K562 (cell line): ENCODE data around the gene PCNX3. TPM values are rescaled to one million over a fixed set of nuclear protein-coding genes. Genes with fewer than 3 reads are reported as not detected.

Source experiments
- ESRRA ChIP-seq: fragments of 450-650 bp; IDR thresholded peaks from 2 replicates; pipeline ENCODE4 v1.6.1; 2014; ENCODE audit warnings: low read depth, mild to moderate bottlenecking, moderate library complexity, borderline replicate concordance
- ETV1 ChIP-seq: fragments of 450-650 bp; conservative IDR thresholded peaks from 2 replicates; pipeline ENCODE4 v1.6.1; 2016; ENCODE audit warnings: missing genetic modification characterization, control low read depth, low read depth, missing compliant biosample characterization
- LEF1 ChIP-seq: fragments of 450-650 bp; IDR thresholded peaks from 2 replicates; pipeline ENCODE4 v1.6.1; 2016; ENCODE audit warnings: mild to moderate bottlenecking
- NCOA4 ChIP-seq: fragments of 450-650 bp; IDR thresholded peaks from 2 replicates; pipeline ENCODE4 v1.6.1; 2018; ENCODE audit warnings: mild to moderate bottlenecking; ENCODE audit not compliant: partially characterized antibody
- TEAD4 ChIP-seq, 2 experiments: sonication (generic) in 1 of 2; formaldehyde crosslinking in 1 of 2; IDR thresholded peaks; 2 replicates each; pipeline versions ENCODE4 v1.6.1 to v1.8.0; 2012 to 2022; ENCODE audit warnings: borderline replicate concordance in 1 of 2, inconsistent platforms in 1 of 2, low read length in 1 of 2, mild to moderate bottlenecking in 1 of 2, missing genetic modification reagents in 1 of 2
- TFAM ChIP-seq: fragments of 250-450 bp; sonication (Bioruptor Pico); conservative IDR thresholded peaks from 2 replicates; pipeline ENCODE4 v1.5.0; 2021; ENCODE audit warnings: mild to moderate bottlenecking, moderate library complexity
- TOE1 ChIP-seq, 2 experiments: fragments of 450-650 bp in 1 of 2; sonication (generic) in 1 of 2; formaldehyde crosslinking in 1 of 2; IDR thresholded peaks; 2 replicates each; pipeline versions ENCODE4 v1.7.1 to v1.8.0; 2016 to 2022; ENCODE audit warnings: borderline replicate concordance in 2 of 2, mild to moderate bottlenecking in 2 of 2, antibody characterized with exemption in 1 of 2, inconsistent platforms in 1 of 2, low read depth in 1 of 2, missing genetic modification reagents in 1 of 2, moderate library complexity in 1 of 2
- TRIM25 ChIP-seq: fragments of 450-650 bp; IDR thresholded peaks from 2 replicates; pipeline ENCODE4 v1.7.0; 2016; ENCODE audit warnings: borderline replicate concordance
- XRCC4 ChIP-seq: IDR thresholded peaks from one replicate; pipeline ENCODE4 v1.6.1; 2011; ENCODE audit not compliant: insufficient read depth, insufficient read length; ENCODE audit errors: extremely low read depth
- ZKSCAN1 ChIP-seq: fragments of 150-350 bp; IDR thresholded peaks from 2 replicates; pipeline ENCODE4 v1.6.1; 2016; ENCODE audit warnings: low read depth, low read length
- ZNF121 ChIP-seq: sonication (generic); formaldehyde crosslinking; conservative IDR thresholded peaks from 2 replicates; pipeline ENCODE4 v1.8.0; 2022; ENCODE audit warnings: missing genetic modification reagents
- ZNF184 ChIP-seq: sonication (generic); formaldehyde crosslinking; IDR thresholded peaks from 2 replicates; pipeline ENCODE4 v1.5.0; 2020; ENCODE audit warnings: missing genetic modification reagents
- ZNF23 ChIP-seq: fragments of 250-450 bp; sonication (Bioruptor Pico); IDR thresholded peaks from 2 replicates; pipeline ENCODE4 v1.4.0; 2020; ENCODE audit warnings: mild to moderate bottlenecking
- ZNF253 ChIP-seq: fragments of 250-450 bp; sonication (Bioruptor Pico); conservative IDR thresholded peaks from 2 replicates; pipeline ENCODE4 v1.6.1; 2021; ENCODE audit warnings: mild to moderate bottlenecking
- ZSCAN29 ChIP-seq: fragments of 450-650 bp; IDR thresholded peaks from 2 replicates; pipeline ENCODE4 v1.6.1; 2017
- polyA plus RNA-seq, 8 experiments: library from polyadenylated mRNA; depleted of rRNA in 4 of 8; stranded (reverse) in 5 of 8; unstranded in 3 of 8; fragments of >200 nt; fragmentation: Nextera tagmentation in 2 of 8; fragmentation: Illumina TruSeq in 1 of 8; extraction: Ambion mirVana in 2 of 8; extraction: Trizol in 1 of 8; gene quantifications; 2 replicates each; pipeline versions ENCODE4 v1.2.1 to v1.2.3, GENCODE V29; 2011 to 2014; ENCODE audit warnings: inconsistent platforms in 1 of 8, missing spikeins in 1 of 8
- total RNA-seq, 7 experiments: library from RNA; depleted of rRNA in 6 of 7; stranded (reverse); fragments of >200 nt in 6 of 7; fragmentation: Illumina TruSeq in 2 of 7; extraction: Trizol in 2 of 7; gene quantifications; 2 replicates each; pipeline versions ENCODE4 v1.2.1 to v1.2.3, GENCODE V29; 2011 to 2021; ENCODE audit warnings: low replicate concordance in 1 of 7
- TF ChIP-seq, protein P1 (sequence below), 2 experiments: fragments of 450-650 bp; conservative IDR thresholded peaks; 2 replicates each; pipeline ENCODE4 v1.6.1; 2017; ENCODE audit warnings: mild to moderate bottlenecking in 2 of 2, moderate library complexity in 2 of 2
- TF ChIP-seq, protein P2 (sequence below): sonication (generic); formaldehyde crosslinking; IDR thresholded peaks from 2 replicates; pipeline ENCODE4 v1.9.0; 2022; ENCODE audit warnings: mild to moderate bottlenecking, missing genetic modification reagents
- TF ChIP-seq, protein P3 (sequence below): sonication (generic); formaldehyde crosslinking; IDR thresholded peaks from 2 replicates; pipeline ENCODE4 v1.8.1; 2023; ENCODE audit warnings: mild to moderate bottlenecking, missing genetic modification reagents

The PCNX3 gene
- total and polyA plus RNA-seq, 9 of the 15 experiments (the other 6 are each of a cell fraction or from before 2014, with no cell fraction given) = 0.11 to 47.8 (median 12.8) TPM

- TF ChIP-seq, protein P1, sequence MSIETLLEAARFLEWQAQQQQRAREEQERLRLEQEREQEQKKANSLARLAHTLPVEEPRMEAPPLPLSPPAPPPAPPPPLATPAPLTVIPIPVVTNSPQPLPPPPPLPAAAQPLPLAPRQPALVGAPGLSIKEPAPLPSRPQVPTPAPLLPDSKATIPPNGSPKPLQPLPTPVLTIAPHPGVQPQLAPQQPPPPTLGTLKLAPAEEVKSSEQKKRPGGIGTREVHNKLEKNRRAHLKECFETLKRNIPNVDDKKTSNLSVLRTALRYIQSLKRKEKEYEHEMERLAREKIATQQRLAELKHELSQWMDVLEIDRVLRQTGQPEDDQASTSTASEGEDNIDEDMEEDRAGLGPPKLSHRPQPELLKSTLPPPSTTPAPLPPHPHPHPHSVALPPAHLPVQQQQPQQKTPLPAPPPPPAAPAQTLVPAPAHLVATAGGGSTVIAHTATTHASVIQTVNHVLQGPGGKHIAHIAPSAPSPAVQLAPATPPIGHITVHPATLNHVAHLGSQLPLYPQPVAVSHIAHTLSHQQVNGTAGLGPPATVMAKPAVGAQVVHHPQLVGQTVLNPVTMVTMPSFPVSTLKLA (conservative IDR thresholded peaks at IDR 0.05) = peak; percentile 89 to 95
- no peak for TF ChIP-seq ZSCAN29
- peak; percentile 88 for TF ChIP-seq TOE1 (IDR thresholded peaks at IDR 0.05; ENCODE audit: borderline replicate concordance)
- no peak for TF ChIP-seq TOE1 (CRISPR knock-in tag; IDR thresholded peaks at IDR 0.05; ENCODE audit: borderline replicate concordance, low read depth)
- TF ChIP-seq ETV1 (tag) = peak; percentile 75
- peak; percentile 61 for TF ChIP-seq LEF1
- no peak for TF ChIP-seq TRIM25
- no peak for TF ChIP-seq ZNF121 (CRISPR knock-in tag)
- TF ChIP-seq NCOA4 = no peak
- TF ChIP-seq, protein P2, sequence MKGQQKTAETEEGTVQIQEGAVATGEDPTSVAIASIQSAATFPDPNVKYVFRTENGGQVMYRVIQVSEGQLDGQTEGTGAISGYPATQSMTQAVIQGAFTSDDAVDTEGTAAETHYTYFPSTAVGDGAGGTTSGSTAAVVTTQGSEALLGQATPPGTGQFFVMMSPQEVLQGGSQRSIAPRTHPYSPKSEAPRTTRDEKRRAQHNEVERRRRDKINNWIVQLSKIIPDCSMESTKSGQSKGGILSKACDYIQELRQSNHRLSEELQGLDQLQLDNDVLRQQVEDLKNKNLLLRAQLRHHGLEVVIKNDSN (CRISPR knock-in tag) = no peak
- TF ChIP-seq, protein P3, sequence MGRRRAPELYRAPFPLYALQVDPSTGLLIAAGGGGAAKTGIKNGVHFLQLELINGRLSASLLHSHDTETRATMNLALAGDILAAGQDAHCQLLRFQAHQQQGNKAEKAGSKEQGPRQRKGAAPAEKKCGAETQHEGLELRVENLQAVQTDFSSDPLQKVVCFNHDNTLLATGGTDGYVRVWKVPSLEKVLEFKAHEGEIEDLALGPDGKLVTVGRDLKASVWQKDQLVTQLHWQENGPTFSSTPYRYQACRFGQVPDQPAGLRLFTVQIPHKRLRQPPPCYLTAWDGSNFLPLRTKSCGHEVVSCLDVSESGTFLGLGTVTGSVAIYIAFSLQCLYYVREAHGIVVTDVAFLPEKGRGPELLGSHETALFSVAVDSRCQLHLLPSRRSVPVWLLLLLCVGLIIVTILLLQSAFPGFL (CRISPR knock-in tag) = no peak
- no peak for TF ChIP-seq ZNF253
- TF ChIP-seq ZNF23 = no peak
- TF ChIP-seq ZNF184 (CRISPR knock-in tag) = no peak
- no peak for TF ChIP-seq TEAD4 (IDR thresholded peaks at IDR 0.05; ENCODE audit: low read length)
- TF ChIP-seq TEAD4 (CRISPR knock-in tag; IDR thresholded peaks at IDR 0.05; ENCODE audit: borderline replicate concordance) = no peak
- TF ChIP-seq TFAM (CRISPR knock-in tag) = no peak
- TF ChIP-seq ZKSCAN1 = no peak
- peak; percentile 56; the same call in 1 of the 2 replicates for TF ChIP-seq ESRRA
- no peak for TF ChIP-seq XRCC4
Measured at GRCh38 chr11:65652511-65653228, 37.1 kb downstream of the PCNX3 start (continued).
